Measurements from ENCODE around the gene LBX2.

Gene LBX2

GRCh38 chr2:74450570-74451190 lies 48.7 kb downstream of the LBX2 start:
- DNase-seq = no peak

GRCh38 chr2:74448771-74449170 lies 50.6 kb downstream of the LBX2 start:
- DNase-seq = no peak
